Activated CD8-positive, alpha-beta memory T cell treated with anti-CD3 and anti-CD28 coated beads, Interleukin-2, amount 50 U/mL, for 48 hours (primary cell): ENCODE data around the gene SCART1.
"Not testable (repeated sequence)": the region's sequence is repeated elsewhere in the genome, so short reads cannot be mapped to it uniquely, and the experiment has no call there.

Experiments
- DNase-seq: peaks from one replicate; pipeline ENCODE4 v3.0.0-alpha.2; 2020

The SCART1 gene

DNA sequence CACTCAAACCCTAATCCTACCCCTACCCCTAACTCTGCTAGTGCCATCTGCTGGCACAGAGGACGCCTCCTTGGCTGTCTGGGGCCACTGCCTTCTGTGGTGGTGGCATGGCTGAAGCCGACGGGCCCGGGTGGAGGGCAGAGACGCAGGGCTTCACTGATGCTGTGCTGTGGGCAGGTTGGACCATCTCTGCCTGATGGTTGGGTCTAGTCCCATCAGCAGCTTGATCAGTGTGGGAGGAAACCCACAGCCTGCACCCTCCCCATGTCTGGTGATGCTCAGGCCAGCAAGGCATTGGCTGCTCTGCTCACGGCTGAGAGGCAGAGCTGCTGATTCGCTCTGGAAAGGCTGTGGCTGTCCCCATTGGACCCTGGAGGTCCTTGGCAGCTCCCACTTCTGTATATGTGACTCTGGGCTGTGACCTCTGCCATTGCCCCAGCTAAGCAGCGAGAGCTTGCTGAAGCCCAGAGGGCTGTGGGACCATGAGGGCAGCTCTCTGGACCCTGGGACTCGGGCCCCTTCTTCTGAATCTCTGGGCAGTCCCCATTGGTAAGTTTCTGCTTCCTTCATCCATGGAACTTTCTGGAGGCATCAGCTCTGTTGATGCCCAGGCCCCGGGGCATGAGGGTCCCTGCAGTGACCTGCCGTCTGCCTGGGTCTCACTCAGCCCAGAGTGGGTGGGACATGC lies at the start of gene SCART1:
SCART1 (plus strand) TSS at position 430 of the 688 bp plus-strand sequence; CDS start at position 483, 53 bp downstream.
- DNase-seq = no peak

DNA sequence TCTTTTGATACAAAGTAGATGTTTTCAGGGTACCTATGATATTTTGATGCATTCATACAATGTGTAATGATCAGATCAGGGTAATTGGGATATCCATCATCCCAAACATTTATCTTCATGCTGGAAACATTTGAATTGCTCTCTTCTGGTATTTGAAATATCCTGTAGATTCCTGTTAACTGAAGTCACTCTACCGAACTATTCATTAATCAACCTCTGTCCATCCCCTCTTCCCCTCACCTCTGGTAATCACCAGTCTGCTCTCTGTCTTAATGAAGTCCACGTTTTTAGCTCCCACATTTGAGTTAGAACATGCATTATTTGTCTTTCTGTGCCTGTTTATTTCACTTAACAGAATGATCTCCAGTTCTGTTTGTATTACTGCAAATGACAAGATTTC lies 48.5 kb upstream of the SCART1 start:
- DNase-seq = no peak

DNA sequence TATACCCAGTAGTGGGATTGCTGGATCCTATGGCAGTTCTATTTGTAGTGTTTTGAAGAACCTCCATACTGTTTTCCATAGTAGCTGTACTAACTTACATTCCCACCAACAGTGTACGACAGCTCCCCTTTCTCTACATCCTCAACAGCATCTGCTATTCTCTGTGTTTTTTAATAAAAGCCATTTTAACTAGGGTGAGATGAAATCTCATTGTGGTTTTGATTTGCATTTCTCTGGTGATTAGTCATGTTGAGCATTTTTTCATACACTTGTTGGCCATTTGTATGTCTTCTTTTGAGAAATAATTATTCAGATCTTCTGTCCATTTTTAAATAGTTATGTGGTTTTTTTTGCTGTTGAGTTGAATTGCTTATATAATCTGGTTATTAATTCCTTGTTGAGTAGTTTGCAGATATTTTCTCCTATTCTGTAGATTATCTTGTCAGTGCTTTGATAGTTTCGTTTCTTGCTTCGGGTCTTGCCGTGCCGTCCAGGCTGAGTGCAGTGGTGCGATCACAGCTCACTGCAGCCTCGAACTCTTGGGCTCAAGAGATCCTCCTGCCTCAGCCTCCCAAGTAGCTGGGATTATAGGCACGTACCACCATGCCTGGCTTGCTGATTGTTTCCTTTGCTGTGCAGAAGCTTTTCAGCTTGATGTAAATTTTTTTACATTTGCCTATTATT lies 47.8 kb upstream of the SCART1 start:
- DNase-seq = no peak

DNA sequence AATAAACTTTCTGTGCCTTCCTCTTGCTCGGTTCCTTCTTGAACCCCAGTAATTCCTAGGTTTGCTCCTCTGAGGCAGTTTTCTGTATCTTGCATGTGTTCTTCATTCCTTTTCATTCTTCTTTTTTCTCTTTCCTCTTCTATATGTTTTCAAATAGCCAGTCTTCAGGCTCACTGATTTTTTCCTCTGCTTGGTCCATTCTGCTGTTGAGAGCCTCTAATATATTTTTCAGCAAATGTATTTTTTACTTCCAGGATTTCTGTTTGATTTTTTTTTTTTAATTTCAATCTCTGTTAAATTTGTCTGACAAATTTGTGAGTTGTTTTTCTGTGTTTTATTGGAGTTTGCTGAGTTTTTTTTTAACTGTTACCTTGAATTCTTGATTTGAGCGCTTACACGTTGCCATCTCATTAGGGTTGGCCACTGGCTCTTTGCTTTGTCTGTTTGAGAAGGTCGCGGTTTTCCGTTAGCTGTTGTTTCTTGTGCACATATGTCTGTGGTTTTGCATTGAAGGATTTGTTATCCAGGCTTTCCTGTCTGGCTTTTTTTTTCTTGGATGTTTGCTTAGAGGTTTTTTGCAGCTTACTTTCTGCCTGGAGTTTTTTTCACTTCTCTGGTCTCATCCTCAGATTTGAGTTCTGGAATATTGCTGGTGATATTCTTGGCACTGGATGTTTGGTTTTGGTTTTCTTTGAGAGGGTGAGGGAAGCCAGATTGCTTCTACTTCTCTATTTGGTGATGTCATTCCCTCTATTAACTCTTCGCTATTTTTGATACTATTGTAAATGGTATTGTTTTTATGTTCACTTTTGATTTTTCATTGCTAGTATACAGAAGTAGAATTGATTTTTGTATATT lies 42.0 kb upstream of the SCART1 start:
- DNase-seq = no peak

DNA sequence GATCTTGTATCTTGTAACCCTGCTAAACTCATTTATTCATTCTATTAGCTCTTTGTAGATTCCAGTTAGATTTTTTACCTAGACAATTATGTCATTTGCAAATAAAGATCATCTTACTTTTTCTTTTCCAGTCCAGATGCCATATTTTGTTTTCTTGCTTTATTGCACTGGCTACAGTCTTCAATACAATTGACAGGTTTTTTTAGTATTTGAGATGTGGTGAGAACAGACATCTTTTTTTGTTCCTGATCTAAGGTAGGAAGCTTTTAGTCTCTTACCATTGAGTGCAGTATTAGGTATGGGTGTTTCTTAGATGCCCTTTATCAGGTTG lies 41.4 kb upstream of the SCART1 start:
- no peak for DNase-seq

DNA sequence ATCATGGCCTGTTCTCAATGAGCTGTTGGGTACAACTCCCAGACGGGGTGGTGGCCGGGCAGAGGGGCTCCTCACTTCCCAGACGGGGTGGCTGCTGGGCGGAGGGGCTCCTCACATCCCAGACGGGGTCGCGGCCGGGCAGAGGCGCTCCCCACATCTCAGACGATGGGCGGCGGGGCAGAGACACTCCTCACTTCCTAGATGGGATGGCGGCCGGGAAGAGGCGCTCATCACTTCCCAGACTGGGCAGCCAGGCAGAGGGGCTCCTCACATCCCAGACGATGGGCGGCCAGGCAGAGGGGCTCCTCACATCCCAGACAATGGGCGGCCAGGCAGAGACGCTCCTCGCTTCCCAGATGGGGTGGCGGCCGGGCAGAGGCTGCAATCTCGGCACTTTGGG lies 39.3 kb upstream of the SCART1 start:
- not testable (repeated sequence) for DNase-seq

DNA sequence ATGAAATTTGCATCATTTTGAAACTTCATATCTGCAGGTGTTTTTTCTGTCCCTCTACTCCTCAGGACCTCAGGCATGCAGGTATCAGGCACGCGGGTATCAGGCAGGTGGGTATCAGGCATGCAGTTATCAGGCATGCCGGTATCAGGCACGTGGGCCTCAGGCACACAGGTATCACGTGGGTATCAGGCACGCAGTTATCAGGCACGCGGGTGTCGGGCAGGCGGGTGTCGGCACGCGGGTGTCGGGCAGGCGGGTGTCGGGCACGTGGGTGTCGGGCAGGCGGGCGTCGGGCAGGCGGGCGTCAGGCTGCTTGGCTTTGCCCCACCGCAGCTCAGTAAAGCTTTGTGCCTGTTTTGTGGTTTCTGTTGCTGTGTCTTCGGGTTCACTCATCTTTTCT lies 38.0 kb upstream of the SCART1 start:
- DNase-seq = no peak

DNA sequence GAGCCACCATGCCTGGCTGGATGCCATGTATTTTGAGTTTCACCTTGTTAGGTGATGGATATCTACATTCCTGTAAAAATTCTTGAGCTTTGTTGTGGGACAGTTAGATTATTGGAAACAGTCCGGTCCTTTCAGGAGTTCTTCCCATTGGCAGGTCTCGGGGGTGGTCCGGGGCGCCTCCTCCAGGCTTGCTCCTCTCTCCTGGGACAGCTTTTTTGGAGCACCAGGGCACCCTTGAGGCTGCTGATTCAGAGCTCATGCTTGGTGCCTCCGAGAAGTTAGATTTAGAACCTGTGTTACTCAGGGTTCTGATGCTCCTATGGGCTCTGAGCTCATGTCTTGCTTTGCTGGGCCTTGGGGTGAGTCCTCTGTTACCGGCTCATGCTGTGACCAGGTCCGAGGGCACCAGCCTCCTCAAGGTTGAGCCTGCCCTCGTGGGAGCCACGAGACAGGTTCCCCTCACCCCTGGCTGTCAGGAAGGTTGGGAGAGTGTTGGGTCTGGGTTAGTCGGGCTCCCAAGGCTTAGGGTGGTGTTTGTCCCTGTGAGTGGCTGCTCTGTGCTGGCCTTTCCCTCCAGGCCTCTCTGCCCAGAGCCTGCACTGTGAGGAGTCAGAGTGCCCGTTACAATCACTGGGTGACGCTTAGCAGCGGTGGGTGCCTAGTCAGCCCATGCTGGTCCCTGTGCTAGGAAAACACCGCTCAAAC lies 35.3 kb upstream of the SCART1 start:
- no peak for DNase-seq

DNA sequence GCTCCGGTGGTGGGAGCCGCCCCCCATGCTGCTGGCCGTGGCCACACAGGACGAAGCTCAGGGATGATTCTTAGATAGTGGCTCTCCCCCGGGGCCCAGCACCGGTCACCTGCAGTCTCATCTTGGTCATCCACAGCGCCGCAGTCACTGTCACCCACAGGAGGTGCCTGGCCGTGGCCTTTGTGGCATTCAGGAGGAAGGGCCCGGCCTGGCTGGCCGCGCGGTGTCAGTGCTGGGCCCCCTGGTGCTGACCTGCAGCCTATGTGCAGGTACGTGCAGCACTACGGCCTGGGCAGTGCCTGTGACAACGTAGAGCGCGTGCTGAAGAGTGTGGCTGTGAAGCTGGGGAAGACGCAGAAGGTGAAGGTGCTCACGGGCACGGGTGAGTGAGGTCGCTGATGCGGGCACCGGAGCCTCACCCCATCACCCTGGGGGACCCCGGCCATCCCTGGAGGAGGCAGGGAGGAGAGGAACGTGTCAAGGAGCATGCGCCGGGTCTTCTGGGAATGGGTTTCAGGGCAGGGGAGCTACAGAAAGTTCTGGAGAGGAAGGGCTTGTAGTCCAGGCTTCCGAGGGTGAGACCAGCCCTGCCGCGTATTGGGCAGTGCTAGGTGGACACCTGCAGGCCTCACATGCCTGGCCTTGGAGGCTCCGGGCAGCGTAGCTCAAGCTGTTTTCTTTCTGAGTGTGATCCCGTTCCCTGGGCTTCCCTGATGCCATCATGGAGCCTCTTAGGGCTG lies 34.4 kb upstream of the SCART1 start:
- DNase-seq = no peak

DNA sequence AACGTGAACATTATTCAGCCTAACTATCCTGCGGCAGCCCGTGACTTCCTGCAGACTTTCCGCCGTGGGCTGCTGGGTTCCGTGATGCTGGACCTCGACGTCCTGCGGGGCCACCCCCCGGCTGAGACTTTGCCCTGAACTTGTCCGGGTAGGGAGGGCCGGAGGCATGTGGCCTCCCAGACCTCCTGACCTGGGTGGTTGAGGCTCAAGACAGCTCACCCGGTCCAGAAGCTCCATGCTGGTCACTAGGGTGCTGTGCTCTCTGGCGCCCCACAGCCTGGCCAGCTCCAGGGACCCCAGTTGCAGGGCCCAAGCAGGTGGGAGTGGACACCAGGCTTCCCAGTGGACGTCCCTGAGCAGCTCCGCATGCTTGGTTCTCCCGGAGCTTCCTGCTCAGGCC lies 33.7 kb upstream of the SCART1 start:
- DNase-seq = no peak

DNA sequence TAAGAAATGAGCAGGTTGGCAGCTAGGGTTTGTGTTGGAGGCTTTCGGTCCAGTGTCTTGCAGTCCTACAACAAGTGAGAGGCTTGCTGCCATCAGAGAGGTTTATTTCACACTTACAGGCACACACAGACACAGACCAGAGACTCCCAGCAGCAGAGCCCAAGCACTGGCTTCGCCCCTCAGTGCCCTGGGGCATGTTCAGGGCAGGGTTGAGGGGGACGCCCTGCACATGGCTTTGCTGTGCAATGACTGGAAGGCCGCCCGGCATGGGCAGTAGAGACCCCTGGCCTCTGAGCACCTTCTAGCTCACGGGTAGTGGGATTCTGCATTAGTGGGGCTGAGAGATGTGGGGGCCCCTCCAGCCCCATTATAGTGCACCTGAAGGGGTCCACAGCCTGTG lies 33.2 kb upstream of the SCART1 start:
- DNase-seq = no peak

DNA sequence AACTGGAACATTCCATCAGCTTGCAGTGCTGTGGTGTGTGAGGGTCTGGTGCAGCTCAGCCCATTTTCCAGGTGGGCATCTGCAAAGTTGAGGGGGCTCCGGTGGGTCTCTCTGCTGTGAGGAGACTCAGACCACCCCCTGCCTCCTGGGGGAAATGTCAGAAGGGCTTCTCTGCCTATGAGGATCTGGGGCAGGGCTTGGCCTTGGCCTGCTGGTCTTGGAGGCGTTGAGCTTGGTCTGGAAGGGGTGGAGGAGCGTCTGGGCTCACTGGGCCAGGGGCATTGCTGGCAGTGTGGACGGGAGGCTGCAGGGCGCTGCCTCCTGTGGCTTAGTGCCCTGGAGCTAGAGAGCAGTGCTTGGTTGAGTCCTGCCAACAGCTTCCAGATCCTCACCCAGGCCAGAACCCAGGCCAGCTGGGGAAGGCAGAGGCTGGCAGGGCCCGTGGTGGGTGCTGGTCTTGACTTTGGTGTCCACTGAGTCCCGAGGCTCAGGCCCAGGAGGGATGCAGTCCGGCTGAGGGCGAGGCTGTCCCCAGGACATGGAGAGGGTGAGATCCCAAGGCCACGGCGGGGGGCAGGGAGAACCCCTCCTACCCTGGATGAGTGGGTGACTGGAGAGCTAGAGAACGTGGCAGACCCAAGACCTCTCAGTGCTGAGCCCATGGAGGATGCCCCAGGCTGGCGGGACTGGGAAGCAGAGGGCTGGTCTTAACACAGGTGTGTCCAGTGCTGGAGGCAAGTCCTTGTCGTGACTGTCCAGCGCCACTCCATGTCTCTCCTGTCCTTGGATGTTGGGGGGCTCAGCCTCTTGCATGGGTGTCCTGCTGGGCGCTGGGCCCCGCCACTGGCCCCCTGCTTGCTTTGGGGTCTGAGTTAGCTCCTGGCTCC lies 32.2 kb upstream of the SCART1 start:
- DNase-seq = no peak

DNA sequence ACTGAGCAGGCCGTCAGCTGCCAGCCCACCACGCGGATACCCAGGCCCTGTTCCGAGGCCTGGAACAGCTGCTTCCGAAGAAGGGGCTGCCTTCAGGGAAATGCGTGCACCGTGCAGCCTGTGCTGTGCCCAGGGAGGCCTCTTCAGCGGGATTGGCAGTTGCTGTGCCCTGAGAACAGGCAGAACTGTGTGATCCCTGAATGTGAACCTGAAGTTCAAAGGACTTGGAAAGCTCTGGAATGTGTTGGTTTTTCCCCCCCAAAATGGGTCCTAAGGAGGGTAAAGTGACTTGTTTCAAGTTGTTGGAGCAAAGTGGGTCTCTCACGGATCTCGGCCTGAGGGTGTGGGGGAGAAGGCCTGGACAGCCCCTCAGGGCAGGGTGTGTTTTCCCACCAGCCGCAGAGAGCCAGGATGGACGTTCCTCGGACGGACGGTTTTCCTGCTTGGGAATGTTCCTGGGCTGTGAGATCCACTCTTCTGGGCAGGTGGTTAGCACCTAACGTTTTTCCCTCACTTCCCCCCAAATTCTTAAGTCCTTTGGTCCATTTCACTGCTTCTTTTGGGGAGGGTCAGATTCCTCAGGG lies 31.4 kb upstream of the SCART1 start:
- no peak for DNase-seq

DNA sequence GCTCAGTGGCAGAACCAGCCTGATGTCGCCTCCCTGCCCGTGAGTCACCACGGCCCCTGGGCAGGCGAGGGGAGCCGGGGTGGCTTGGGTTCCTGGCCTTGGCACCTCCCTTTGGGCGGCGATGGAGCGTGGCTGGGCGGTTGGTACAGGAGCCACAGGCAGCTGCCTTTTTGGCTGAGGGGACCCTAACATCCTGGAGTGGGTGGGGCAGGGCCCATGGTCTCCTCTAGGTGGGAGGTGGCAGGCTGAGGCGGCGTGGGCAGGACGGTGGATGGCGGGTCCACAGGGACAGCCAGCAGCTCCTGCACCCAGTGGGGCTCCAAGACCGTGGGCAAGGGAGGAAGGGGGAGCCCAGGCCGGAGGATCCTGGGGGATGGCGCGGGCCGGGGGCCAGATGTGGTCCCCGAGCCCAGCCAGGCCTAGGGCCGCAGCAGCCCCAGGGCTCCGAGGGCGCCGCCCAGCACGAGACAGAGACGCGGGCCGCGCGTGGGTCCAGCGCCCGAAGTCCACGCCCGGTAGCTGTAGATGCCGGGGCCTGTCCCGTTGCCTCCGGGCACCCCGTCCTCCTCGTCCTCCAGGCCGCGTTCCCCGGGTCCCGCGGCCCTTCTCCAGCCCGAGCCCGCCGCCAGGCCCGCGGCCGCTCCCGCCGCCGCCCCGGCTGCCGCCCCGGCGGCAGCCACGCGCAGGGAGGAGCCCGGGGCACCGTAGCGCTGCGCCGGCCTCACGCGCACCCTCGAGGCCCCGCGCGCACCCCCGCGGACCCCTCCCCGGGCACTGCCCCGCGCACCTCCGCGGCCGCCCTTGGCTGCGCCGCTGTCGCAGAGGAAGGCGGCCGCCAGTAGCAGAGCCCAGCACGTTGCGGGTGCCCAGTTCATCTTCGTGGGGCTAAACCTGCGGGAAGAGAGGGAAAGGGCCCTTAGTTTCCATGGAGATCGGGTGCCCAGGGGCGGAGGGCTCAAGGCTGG lies 30.7 kb upstream of the SCART1 start:
- no peak for DNase-seq

DNA sequence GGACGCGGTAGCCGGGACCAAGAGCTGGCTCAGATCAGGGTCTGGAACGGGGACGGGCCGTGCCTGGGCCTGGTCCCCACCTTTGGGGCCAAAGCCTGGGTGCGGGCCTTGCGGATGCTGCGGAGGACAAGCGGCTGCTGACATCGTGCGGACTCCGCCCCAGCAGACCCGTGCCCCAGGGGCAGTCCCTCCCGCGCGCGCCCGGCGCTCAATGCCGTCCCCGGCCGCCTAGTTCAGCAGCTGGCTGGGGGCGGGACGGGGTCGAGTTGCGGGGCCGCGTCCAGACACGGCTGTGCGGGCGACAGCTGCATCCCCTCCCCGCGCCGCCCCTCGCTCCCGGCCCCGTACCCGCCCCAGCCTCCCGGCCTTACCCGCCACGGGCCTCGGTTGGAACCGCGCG lies 29.6 kb upstream of the SCART1 start:
- not testable (repeated sequence) for DNase-seq

DNA sequence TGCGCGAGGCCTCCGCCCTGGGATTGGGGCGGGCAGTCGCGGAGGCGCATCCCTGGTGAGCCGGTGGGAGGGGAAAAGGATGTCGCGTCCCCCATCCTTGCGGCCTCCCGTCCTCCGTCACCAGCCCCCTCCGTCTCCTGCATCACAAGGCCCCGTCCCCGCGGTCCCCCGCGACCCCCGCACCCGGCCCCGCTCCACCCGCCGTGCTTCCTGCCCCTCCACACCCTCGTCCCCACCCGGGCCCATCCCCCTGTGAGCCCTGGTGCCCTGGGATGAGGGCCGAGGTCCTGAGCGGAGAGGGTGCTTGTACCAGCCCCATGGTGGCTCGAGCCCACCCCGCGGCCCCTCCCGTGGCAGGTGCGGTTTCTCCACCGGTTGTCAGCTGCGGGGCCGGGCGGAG lies 29.1 kb upstream of the SCART1 start, which contains the start of gene SPRN:
SPRN (minus strand) TSS at position 25 of the 400 bp plus-strand sequence. CDS start 944 bp downstream, outside the sequence.
- not testable (repeated sequence) for DNase-seq

DNA sequence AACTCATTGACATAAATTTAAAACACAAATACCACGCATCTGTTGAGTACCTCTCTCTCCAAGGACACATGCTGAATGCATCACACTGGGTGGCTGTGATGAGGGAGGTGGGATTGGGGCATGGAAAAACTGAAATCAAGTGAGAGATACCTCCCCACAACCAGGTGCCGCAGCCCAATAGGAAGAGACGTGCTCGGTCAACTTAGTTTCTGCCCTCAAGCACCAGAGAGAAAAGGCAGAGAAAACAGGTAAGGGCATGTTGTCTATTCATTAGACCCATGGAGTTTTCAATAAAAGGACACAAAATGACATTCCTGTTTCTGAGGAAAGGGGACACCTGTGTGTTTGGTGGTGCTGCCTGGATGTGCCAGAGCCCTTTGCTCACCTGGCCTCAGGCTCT lies 24.2 kb upstream of the SCART1 start:
- DNase-seq = not testable (repeated sequence)

DNA sequence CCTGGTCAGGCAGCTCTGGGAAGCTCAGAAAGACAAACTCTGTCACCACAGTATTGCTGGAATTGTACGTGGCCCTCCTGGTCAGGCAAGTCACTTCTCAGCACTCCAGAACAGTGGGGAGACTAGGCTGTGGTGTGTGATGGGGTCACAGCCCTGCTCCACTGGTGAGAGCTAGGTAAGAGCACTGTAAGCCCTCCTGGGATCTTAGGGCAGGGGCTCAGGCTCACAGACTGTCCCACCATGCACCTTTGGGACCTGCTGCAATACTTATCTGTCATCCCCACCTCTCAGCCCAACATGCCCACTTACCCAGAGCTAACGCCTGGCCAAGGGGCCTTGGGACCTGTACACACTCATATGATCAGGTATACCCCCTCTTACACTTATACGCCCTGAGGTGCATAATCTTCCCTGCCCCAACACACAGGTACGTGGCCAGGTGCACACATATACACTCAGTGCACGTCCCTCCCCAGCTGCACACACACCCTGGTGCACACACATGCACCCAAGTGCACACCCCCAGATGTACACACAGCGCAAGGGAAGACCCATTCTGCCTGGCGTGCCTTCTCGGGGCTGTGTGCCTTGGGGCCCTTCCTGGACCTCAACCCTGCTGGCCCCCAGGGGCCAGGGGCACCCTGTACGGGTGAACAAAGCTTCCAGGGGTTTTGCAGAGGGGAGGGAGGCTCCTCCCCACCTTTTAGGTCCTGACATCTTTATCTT lies 21.7 kb upstream of the SCART1 start:
- not testable (repeated sequence) for DNase-seq

DNA sequence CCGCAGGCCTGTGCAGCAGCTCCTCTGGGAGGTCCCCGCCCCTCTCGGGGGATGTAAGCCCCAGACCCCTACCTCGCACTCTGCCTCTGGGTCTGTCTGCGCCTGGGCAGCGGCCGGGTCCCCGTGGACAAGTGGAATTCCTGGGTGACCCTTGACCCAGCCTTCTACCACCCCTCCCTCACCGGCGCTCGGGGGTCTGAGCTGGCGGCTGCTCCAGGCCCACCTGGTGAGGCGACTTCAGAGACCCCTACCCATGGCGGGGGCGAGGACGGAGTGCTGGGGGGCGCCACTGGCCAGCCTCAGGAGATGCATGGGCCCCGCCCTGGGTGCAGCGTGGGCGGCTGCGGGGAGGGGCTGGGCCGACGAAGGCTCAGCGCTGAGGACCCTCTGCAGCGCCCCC lies 21.0 kb upstream of the SCART1 start:
- not testable (repeated sequence) for DNase-seq
